HepG2 (cell line): ENCODE results near the gene RING1. TPM values are rescaled to one million over a fixed set of nuclear protein-coding genes. Genes with fewer than 3 reads are reported as not detected.

ENCODE experiments used
- BRD4 ChIP-seq: sonication (generic); formaldehyde crosslinking; IDR thresholded peaks from 2 replicates; pipeline ENCODE4 v1.4.0; 2020; ENCODE audit warnings: missing genetic modification reagents
- ESRRA ChIP-seq: sonication (generic); formaldehyde crosslinking; IDR thresholded peaks from 2 replicates; pipeline ENCODE4 v1.5.1; 2020; ENCODE audit warnings: mild to moderate bottlenecking, low read depth, missing genetic modification reagents
- FOXJ3 ChIP-seq: sonication (generic); formaldehyde crosslinking; IDR thresholded peaks from 2 replicates; pipeline ENCODE4 v1.4.0; 2020; ENCODE audit warnings: missing genetic modification reagents, mild to moderate bottlenecking, borderline replicate concordance
- HCFC1 ChIP-seq: fragments of 150-350 bp; IDR thresholded peaks from 2 replicates; pipeline ENCODE4 v1.6.1; 2014; ENCODE audit warnings: low read depth, low read length
- JUND ChIP-seq: sonication (generic); formaldehyde crosslinking; IDR thresholded peaks from 2 replicates; pipeline ENCODE4 v1.8.0; 2022; ENCODE audit warnings: mild to moderate bottlenecking, missing genetic modification reagents
- KAT7 ChIP-seq: IDR thresholded peaks from 2 replicates; pipeline ENCODE4 v1.6.1; 2018; ENCODE audit warnings: borderline replicate concordance, missing compliant biosample characterization
- NR2F1 ChIP-seq, 2 experiments: fragments of 450-650 bp in 1 of 2; formaldehyde crosslinking in 1 of 2; IDR thresholded peaks; 2 replicates each; pipeline versions ENCODE4 v1.5.0 to v1.6.1; 2016 to 2020; ENCODE audit warnings: mild to moderate bottlenecking in 1 of 2, missing compliant biosample characterization in 1 of 2, missing genetic modification reagents in 1 of 2, moderate library complexity in 1 of 2
- SIX1 ChIP-seq: sonication (generic); formaldehyde crosslinking; IDR thresholded peaks from 2 replicates; pipeline ENCODE4 v1.4.0; 2020; ENCODE audit warnings: missing genetic modification reagents, borderline replicate concordance
- SP4 ChIP-seq: sonication (generic); formaldehyde crosslinking; IDR thresholded peaks from 2 replicates; pipeline ENCODE4 v1.8.1; 2023; ENCODE audit warnings: mild to moderate bottlenecking, missing genetic modification reagents
- STAG1 ChIP-seq: sonication (generic); formaldehyde crosslinking; IDR thresholded peaks from 2 replicates; pipeline ENCODE4 v1.4.0; 2020; ENCODE audit warnings: missing genetic modification reagents
- ZBTB20 ChIP-seq: sonication (generic); formaldehyde crosslinking; IDR thresholded peaks from 2 replicates; pipeline ENCODE4 v1.8.1; 2023; ENCODE audit warnings: missing genetic modification reagents, low read depth, mild to moderate bottlenecking, borderline replicate concordance
- ZC3H13 ChIP-seq: sonication (generic); formaldehyde crosslinking; IDR thresholded peaks from 2 replicates; pipeline ENCODE4 v1.8.1; 2023; ENCODE audit warnings: mild to moderate bottlenecking, missing genetic modification reagents, moderate library complexity
- ZIK1 ChIP-seq: sonication (generic); formaldehyde crosslinking; IDR thresholded peaks from 2 replicates; pipeline ENCODE4 v1.5.0; 2020; ENCODE audit warnings: mild to moderate bottlenecking, low read depth, missing genetic modification reagents, borderline replicate concordance
- ZNF296 ChIP-seq: sonication (generic); formaldehyde crosslinking; conservative IDR thresholded peaks from 2 replicates; pipeline ENCODE4 v1.5.0; 2020; ENCODE audit warnings: mild to moderate bottlenecking, missing genetic modification reagents
- ZNF749 ChIP-seq: sonication (generic); formaldehyde crosslinking; IDR thresholded peaks from 2 replicates; pipeline ENCODE4 v1.8.0; 2022; ENCODE audit warnings: mild to moderate bottlenecking, missing genetic modification reagents, moderate library complexity, borderline replicate concordance
- ZNF878 ChIP-seq: sonication (generic); formaldehyde crosslinking; IDR thresholded peaks from 2 replicates; pipeline ENCODE4 v1.8.1; 2023; ENCODE audit warnings: mild to moderate bottlenecking, missing genetic modification reagents, moderate library complexity
- ZSCAN21 ChIP-seq: sonication (generic); formaldehyde crosslinking; IDR thresholded peaks from 2 replicates; pipeline ENCODE4 v1.8.0; 2022; ENCODE audit warnings: mild to moderate bottlenecking, missing genetic modification reagents, moderate library complexity, borderline replicate concordance
- polyA plus RNA-seq, 8 experiments: library from polyadenylated mRNA; depleted of rRNA in 3 of 8; stranded (reverse) in 7 of 8; unstranded in 1 of 8; fragments of >200 nt; fragmentation: Illumina TruSeq in 4 of 8; extraction: Trizol in 4 of 8; gene quantifications; 2 replicates each; pipeline versions ENCODE4 v1.2.1 to v1.2.3, GENCODE V29; 2011 to 2016; ENCODE audit warnings: low read depth in 4 of 8, missing spikeins in 1 of 8, mixed read lengths in 1 of 8; ENCODE audit not compliant: insufficient read depth in 1 of 8
- total RNA-seq, 5 experiments: library from RNA; depleted of rRNA; stranded (reverse); fragments of >200 nt; fragmentation: Illumina TruSeq; extraction: Trizol; gene quantifications; 2 replicates each; pipeline ENCODE4 v1.2.3, GENCODE V29; 2016; ENCODE audit warnings: low read depth in 1 of 5
- TF ChIP-seq, protein P1 (sequence below): sonication (generic); formaldehyde crosslinking; conservative IDR thresholded peaks from 2 replicates; pipeline ENCODE4 v1.4.0; 2020; ENCODE audit warnings: missing genetic modification reagents
- TF ChIP-seq, protein P2 (sequence below): sonication (generic); formaldehyde crosslinking; IDR thresholded peaks from 2 replicates; pipeline ENCODE4 v1.5.0; 2020; ENCODE audit warnings: missing genetic modification reagents, mild to moderate bottlenecking, borderline replicate concordance
- TF ChIP-seq, protein P3 (sequence below): sonication (generic); formaldehyde crosslinking; IDR thresholded peaks from 2 replicates; pipeline ENCODE4 v1.4.0; 2020; ENCODE audit warnings: missing genetic modification reagents, borderline replicate concordance

Gene RING1
- total and polyA plus RNA-seq, 2 of the 13 experiments (the other 11 are each of a cell fraction or from before 2014, with no cell fraction given): 23.9 to 33.6 TPM

DNA sequence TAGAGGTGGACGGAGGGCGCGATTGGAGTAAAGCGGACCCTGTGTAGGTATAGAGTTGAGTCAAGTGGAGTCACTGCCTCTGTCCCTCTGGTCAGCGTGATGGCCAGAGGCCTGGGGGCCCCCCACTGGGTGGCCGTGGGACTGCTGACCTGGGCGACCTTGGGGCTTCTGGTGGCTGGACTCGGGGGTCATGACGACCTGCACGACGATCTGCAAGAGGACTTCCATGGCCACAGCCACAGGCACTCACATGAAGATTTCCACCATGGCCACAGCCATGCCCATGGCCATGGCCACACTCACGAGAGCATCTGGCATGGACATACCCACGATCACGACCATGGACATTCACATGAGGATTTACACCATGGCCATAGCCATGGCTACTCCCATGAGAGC, 7.2 kb upstream of the RING1 start (continued):
- TF ChIP-seq, protein P1, sequence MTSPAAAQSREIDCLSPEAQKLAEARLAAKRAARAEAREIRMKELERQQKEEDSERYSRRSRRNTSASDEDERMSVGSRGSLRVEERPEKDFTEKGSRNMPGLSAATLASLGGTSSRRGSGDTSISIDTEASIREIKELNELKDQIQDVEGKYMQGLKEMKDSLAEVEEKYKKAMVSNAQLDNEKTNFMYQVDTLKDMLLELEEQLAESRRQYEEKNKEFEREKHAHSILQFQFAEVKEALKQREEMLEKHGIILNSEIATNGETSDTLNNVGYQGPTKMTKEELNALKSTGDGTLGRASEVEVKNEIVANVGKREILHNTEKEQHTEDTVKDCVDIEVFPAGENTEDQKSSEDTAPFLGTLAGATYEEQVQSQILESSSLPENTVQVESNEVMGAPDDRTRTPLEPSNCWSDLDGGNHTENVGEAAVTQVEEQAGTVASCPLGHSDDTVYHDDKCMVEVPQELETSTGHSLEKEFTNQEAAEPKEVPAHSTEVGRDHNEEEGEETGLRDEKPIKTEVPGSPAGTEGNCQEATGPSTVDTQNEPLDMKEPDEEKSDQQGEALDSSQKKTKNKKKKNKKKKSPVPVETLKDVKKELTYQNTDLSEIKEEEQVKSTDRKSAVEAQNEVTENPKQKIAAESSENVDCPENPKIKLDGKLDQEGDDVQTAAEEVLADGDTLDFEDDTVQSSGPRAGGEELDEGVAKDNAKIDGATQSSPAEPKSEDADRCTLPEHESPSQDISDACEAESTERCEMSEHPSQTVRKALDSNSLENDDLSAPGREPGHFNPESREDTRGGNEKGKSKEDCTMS: no peak
- TF ChIP-seq KAT7 (peak; percentile 30; the same call in 1 of the 2 replicates), SIX1 (CRISPR knock-in tag) (no peak), JUND (0 out of 2 replicates have a peak, but pooled peaks have one; percentile 37), ZIK1 (0 out of 2 replicates have a peak, but pooled peaks have one; percentile 61), BRD4 (CRISPR knock-in tag) (no peak), ZNF878 (0 out of 2 replicates have a peak, but pooled peaks have one; percentile 22), ZNF296 (CRISPR knock-in tag) (peak; percentile 97), ESRRA (CRISPR knock-in tag) (peak; percentile 13; the same call in 1 of the 2 replicates), ZBTB20 (CRISPR knock-in tag) (no peak), SP4 (CRISPR knock-in tag) (0 out of 2 replicates have a peak, but pooled peaks have one; percentile 38), ZC3H13 (CRISPR knock-in tag) (0 out of 2 replicates have a peak, but pooled peaks have one; percentile 19), FOXJ3 (CRISPR knock-in tag) (0 out of 2 replicates have a peak, but pooled peaks have one; percentile 8), ZNF749 (CRISPR knock-in tag) (peak; percentile 28; the same call in 1 of the 2 replicates), NR2F1 (CRISPR knock-in tag; IDR thresholded peaks at IDR 0.05) (peak in 1 of 2 experiments; percentile 56; a peak in 1 of 4 replicates), ZSCAN21 (CRISPR knock-in tag) (peak; percentile 45; the same call in 1 of the 2 replicates), STAG1 (0 out of 2 replicates have a peak, but pooled peaks have one; percentile 9), HCFC1 (no peak)
- TF ChIP-seq, protein P2, sequence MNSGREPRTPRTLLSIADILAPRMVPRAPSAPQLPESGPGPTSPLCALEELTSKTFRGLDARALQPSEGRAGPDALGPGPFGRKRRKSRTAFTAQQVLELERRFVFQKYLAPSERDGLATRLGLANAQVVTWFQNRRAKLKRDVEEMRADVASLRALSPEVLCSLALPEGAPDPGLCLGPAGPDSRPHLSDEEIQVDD: 0 out of 2 replicates have a peak, but pooled peaks have one; percentile 42
- TF ChIP-seq, protein P3, sequence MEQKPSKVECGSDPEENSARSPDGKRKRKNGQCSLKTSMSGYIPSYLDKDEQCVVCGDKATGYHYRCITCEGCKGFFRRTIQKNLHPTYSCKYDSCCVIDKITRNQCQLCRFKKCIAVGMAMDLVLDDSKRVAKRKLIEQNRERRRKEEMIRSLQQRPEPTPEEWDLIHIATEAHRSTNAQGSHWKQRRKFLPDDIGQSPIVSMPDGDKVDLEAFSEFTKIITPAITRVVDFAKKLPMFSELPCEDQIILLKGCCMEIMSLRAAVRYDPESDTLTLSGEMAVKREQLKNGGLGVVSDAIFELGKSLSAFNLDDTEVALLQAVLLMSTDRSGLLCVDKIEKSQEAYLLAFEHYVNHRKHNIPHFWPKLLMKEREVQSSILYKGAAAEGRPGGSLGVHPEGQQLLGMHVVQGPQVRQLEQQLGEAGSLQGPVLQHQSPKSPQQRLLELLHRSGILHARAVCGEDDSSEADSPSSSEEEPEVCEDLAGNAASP: no peak
